Loucy (cell line): ENCODE measurements around the gene SORD.
"Not testable (repeated sequence)": the region's sequence is repeated elsewhere in the genome, so short reads cannot be mapped to it uniquely, and the experiment has no call there.

Experiments
- CTCF ChIP-seq: fragments of 200-600 bp; sonication (generic); conservative IDR thresholded peaks from 2 replicates; pipeline ENCODE4 v1.5.1; 2014; ENCODE audit warnings: mild to moderate bottlenecking, antibody characterized with exemption, low read length
- EZH2phosphoT487 ChIP-seq: fragments of 200-600 bp; IDR thresholded peaks from 2 replicates; pipeline ENCODE4 v1.6.1; 2018; ENCODE audit warnings: antibody characterized with exemption, mild to moderate bottlenecking, moderate library complexity, borderline replicate concordance

- TF ChIP-seq CTCF, EZH2phosphoT487: not testable (repeated sequence)
Observed at GRCh38 chr15:45082412-45082811, 59.4 kb downstream of the SORD start.
